Ectodermal cell (in vitro differentiated cells): ENCODE results near the gene TMEM121.

Experiments
- H3K27ac ChIP-seq: 2 replicates; pipeline ENCODE4 v1.7.0; 2013; ENCODE audit warnings: mild to moderate bottlenecking, low read depth, low read length; ENCODE audit not compliant: insufficient read depth, poor library complexity, severe bottlenecking
- H3K27me3 ChIP-seq: 2 replicates; pipeline ENCODE4 v1.7.0; 2013; ENCODE audit warnings: mild to moderate bottlenecking, low read length; ENCODE audit not compliant: insufficient read depth, control insufficient read depth, poor library complexity, severe bottlenecking
- H3K36me3 ChIP-seq: one replicate; pipeline ENCODE4 v1.7.0; 2013; ENCODE audit warnings: low read length; ENCODE audit not compliant: control insufficient read depth, insufficient read depth
- H3K4me1 ChIP-seq: one replicate; pipeline ENCODE4 v1.7.0; 2013; ENCODE audit warnings: low read length; ENCODE audit not compliant: control insufficient read depth, insufficient read depth
- H3K4me3 ChIP-seq: 2 replicates; pipeline ENCODE4 v1.7.0; 2013; ENCODE audit warnings: low read depth, low read length, control low read depth; ENCODE audit not compliant: insufficient read depth
- H3K9me3 ChIP-seq: 2 replicates; pipeline ENCODE4 v1.7.0; 2013; ENCODE audit warnings: mild to moderate bottlenecking, low read length, moderate library complexity; ENCODE audit not compliant: control insufficient read depth
- WGBS, 2 experiments: methylation state at CpG; one replicate each; pipeline ENCODE4 v1.1.7; 2013; ENCODE audit warnings: missing lambda C conversion rate in 2 of 2; 5-methylcytosine and 5-hydroxymethylcytosine counted together

The TMEM121 gene

DNA sequence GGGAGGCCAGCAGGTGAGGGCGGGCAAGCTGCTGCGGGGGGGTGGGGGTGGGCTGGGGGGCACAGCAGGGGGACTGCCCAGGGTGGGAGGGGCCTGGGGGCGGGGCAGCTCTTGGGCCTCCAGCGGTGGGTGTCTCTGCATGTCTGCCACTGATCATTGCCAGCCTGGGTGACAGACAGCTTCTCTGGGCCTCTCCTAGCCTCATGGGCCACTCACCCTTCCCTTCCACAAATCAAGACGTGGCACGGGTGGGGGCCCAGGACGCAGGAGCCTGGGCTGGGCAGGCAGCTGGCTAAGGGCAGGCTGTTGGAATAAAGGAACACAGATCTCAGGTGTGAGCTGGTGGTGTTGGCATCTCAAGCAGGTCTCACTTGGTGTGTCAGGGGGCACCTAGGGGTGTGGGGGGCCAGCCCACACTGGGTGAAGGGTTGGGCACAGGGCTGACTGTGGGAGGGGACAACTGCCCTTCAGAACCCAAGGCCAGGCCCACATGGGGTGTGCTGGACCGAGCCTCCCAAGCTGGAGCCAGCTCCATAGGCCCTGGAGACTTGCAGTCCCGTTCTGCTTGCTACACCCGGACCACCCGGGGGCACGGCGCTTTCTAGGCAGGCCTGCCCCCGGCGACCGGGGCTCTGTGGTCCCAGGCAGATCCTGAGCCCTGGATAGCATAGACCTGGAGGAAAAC lies 32.3 kb upstream of the TMEM121 start:
- Histone ChIP-seq H3K27ac (no peak overlapping the region), H3K9me3 (no peaks in the 10 kb centered on the region), H3K4me3 (no peak overlapping the region), H3K27me3 (no peaks in the 10 kb centered on the region), H3K36me3 (no peaks in the 10 kb centered on the region), H3K4me1 (peaks cover 12% of the 10 kb centered on the region)
- 91 to 95% methylated on average over 14 to 16 of the region's 16 CpGs for WGBS, 2 experiments

- Histone ChIP-seq H3K4me1 (peaks cover 12% of the 10 kb centered on the region), H3K36me3 (no peaks in the 10 kb centered on the region), H3K9me3 (no peaks in the 10 kb centered on the region), H3K27ac (no peak overlapping the region), H3K27me3 (no peaks in the 10 kb centered on the region), H3K4me3 (no peak overlapping the region)
- 92 to 96% methylated on average over 6 of the region's 6 CpGs for WGBS, 2 experiments
Observed at GRCh38 chr14:105494606-105494929, 31.8 kb upstream of the TMEM121 start.

GRCh38 chr14:105495101-105495989 lies 31.0 kb upstream of the TMEM121 start:
- Histone ChIP-seq H3K27me3 (no peaks in the 10 kb centered on the region), H3K36me3 (no peaks in the 10 kb centered on the region), H3K9me3 (no peaks in the 10 kb centered on the region), H3K4me3 (no peak overlapping the region), H3K27ac (no peak overlapping the region), H3K4me1 (peaks cover 20% of the 10 kb centered on the region)
- WGBS, 2 experiments: 95% methylated on average over 18 of the region's 18 CpGs

DNA sequence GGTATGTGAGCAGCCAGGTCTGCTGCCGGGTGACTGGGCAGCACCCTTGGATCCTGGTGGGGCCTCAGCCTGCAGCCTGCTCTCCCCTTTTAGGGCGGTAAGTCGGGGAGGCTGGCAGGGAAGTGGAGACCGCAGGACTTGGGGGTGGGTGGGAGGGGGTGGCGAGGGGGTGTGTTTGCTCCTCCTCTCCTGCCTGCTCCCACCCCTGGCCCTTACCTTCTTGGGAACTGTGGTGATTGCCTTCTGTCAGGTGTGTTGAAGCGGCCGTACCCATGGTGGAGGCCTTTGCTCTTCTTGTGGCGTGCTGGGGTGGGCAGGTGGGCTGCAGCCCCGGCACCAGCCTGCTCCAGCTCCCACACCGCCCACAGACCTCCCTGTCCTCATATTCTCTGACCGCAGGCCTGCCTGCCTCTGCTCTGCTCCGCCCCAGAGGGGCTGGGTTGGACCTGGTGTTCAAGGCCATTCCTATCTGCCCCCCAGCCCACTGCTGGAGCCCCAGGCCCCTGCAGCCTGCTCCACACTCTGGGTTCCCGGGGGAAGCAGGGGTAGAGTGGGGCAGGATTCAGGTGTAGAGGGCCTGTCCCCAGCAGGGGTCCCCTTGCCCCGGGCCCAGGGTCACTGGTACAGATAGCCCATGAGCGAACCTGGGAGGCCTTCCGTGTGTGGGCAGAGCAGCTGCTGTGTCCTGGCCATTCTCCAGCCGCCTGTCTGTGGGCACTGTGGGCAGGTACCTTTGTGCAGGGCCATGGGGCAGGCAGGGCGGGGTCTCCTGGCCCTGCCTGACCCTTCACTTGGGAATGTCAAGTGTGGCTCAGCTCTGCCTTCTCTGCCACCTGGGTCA lies 30.2 kb upstream of the TMEM121 start:
- WGBS, 2 experiments: 89% methylated on average over 17 of the region's 18 CpGs
- Histone ChIP-seq H3K4me1 (peaks cover 20% of the 10 kb centered on the region), H3K27me3 (no peaks in the 10 kb centered on the region), H3K9me3 (no peaks in the 10 kb centered on the region), H3K4me3 (no peak overlapping the region), H3K27ac (no peak overlapping the region), H3K36me3 (no peaks in the 10 kb centered on the region)

DNA sequence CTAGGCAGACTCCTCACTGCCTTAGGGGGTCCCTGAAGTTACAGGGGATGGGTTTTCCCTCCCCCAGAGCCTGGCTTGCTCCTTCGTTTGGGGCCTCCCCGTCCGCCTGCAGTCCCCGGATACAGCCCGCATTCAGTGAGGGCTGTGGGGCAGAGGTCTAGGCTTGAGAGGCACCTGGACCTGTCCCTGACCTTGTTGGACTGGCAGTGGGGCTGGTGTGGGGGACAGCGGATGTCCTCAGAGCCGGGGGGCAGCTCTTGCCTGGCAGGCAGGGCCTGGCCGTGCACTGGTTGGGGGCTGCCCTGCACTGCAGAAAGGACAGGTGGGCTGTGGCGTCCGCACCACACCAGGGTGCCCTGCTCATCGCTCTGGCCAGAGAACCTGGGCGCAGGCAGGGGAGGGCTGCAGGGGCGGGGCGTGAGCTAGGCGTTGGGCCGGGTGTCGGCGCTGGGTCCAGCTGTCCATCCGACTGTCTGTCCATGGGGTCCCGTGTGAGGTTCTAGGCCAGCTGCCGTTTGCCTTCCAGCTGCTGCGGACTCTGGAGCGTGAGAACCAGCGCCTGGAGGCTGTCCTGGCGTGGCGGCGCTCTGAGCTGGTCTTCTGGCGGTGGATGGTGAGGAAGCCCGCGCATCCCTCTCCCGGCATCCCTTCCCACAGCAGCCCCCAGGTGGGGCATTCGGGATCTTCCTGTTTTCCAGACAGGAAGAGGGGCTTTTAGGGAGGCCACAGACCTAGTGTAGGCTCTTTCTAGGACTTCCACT lies 29.4 kb upstream of the TMEM121 start:
- WGBS, 2 experiments: 95 to 96% methylated on average over 32 of the region's 32 CpGs
- Histone ChIP-seq H3K4me3 (no peak overlapping the region), H3K36me3 (no peaks in the 10 kb centered on the region), H3K9me3 (no peaks in the 10 kb centered on the region), H3K27ac (no peak overlapping the region), H3K4me1 (peaks cover 18% of the 10 kb centered on the region), H3K27me3 (no peaks in the 10 kb centered on the region)

DNA sequence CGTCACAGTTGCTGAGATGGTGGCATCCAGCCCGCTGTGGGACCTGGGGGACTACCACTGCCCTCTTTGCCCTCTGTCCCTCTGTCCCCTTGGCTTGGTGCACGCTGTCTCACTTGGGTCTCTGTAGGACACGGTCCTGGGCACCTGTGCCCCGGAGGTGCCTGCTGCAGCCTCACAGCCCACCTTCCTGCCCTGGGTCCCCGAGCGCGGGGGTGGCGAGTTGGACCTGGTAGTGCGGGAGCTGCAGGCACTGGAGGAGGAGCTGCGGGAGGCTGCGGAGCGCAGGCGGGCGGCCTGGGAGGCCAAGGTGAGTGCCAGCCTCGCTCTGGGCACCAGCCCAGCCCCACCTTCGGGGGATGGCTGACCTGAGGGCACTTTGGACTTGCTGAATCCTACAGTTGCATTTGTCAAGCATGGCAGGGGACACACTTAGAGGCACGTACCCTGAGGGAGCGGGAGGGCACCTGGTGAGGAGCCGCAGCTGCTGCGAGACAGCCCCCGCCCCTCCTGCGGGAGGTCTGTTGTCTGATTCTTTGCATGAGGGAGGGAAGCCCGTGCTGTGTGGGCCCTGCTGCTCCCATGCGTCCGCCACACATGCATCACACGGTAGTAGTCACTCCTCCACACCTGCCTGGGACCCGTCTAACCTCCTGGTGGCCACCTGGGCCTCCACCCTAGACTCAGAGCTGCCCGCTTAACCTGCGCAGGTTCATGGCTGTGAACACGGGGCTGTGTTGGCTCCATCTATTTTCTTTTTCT lies 28.5 kb upstream of the TMEM121 start:
- WGBS, 2 experiments: 92 to 93% methylated on average over 31 of the region's 31 CpGs
- H3K9me3 ChIP-seq: no peaks in the 10 kb centered on the region
- H3K27me3 ChIP-seq: no peaks in the 10 kb centered on the region
- H3K27ac ChIP-seq: no peak overlapping the region
- no peak overlapping the region for H3K4me3 ChIP-seq
- H3K4me1 ChIP-seq: peaks cover 17% of the 10 kb centered on the region
- H3K36me3 ChIP-seq: no peaks in the 10 kb centered on the region

- Histone ChIP-seq H3K4me3 (no peak overlapping the region), H3K27ac (peak overlapping the region; percentile 74), H3K27me3 (no peaks in the 10 kb centered on the region), H3K36me3 (no peaks in the 10 kb centered on the region), H3K9me3 (no peaks in the 10 kb centered on the region), H3K4me1 (peaks cover 17% of the 10 kb centered on the region)
- 84 to 85% methylated on average over 36 of the region's 36 CpGs for WGBS, 2 experiments
Observed at GRCh38 chr14:105498430-105499255, 27.7 kb upstream of the TMEM121 start.

GRCh38 chr14:105499256-105500035 lies 26.9 kb upstream of the TMEM121 start:
- Histone ChIP-seq H3K4me3 (no peak overlapping the region), H3K36me3 (no peaks in the 10 kb centered on the region), H3K9me3 (no peaks in the 10 kb centered on the region), H3K4me1 (peaks cover 17% of the 10 kb centered on the region), H3K27ac (peak overlapping the region; percentile 74), H3K27me3 (no peaks in the 10 kb centered on the region)
- 66 to 69% methylated on average over 27 of the region's 27 CpGs for WGBS, 2 experiments
